OCI-LY7 (cell line): ENCODE results near the gene HAS3.

Experiments used
- CTCF ChIP-seq: fragments of 200-600 bp; sonication (generic); conservative IDR thresholded peaks from 2 replicates; pipeline ENCODE4 v1.5.1; 2014; ENCODE audit warnings: mild to moderate bottlenecking, antibody characterized with exemption, low read length, moderate library complexity, mixed read lengths
- EZH2phosphoT487 ChIP-seq: fragments of 200-600 bp; sonication (generic); IDR thresholded peaks from 2 replicates; pipeline ENCODE4 v1.6.1; 2018; ENCODE audit warnings: low read depth, borderline replicate concordance, mild to moderate bottlenecking, mixed run types, antibody characterized with exemption, low read length, moderate library complexity, mixed read lengths

DNA sequence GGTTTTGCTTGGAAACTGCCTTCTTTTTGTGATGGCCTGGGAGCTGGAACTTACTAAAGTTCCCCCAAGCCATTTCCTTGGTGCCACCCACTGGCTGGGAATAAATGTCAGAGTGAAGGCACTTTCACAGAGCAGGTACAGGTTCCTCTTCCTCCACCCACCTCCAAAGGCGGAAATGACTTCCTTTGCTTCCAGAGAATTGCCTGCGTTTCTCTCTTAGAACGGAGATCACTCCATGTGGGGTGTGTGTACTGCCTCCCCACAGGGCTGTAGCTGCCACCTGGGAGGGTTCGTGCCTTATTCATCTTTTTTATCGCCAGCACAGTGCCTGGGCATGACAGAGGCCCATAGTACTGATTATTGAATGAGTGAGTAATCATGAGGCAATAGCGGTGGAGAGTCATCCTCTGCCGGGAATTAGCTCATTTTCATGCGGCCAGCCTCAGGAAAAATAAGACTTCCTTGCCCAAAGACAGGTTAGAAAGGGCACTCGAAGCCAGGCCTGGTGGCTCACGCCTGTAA is 32.2 kb upstream of the HAS3 start:
- TF ChIP-seq EZH2phosphoT487 (no peak), CTCF (no peak)
